ENCODE results near the gene MAGI1. TPM values are rescaled to one million over a fixed set of nuclear protein-coding genes. Genes with fewer than 3 reads are reported as not detected.
"Not testable (repeated sequence)": the region's sequence is repeated elsewhere in the genome, so short reads cannot be mapped to it uniquely, and the experiment has no call there.

MAGI1 gene
- total and polyA plus RNA-seq, 2 donors (not counting 1 experiment from before 2014, with no cell fraction given) = 0.10 to 0.22 TPM

GRCh38 chr3:66028457-66028856 lies 10.3 kb downstream of the MAGI1 start:
- Histone ChIP-seq H4K20me1 (ENCODE audit: control insufficient read depth, insufficient read depth, low read length, poor library complexity, severe bottlenecking) (no peaks in the 10 kb centered on the region), H3K9me3 (ENCODE audit: control extremely low read depth in 1 of 3, control insufficient read depth in 2 of 3, insufficient read depth in 1 of 3, low read length in 2 of 3) (peaks cover 0 to 7% (median 0%) of the 10 kb centered on the region in 3 donors), H3K4me2 (replicated peaks; ENCODE audit: low read depth, low read length, poor library complexity, severe bottlenecking) (no peak overlapping the region), H3K79me2 (ENCODE audit: control insufficient read depth, insufficient read depth, low read length) (no peaks in the 10 kb centered on the region), H3K4me1 (ENCODE audit: control insufficient read depth in 2 of 2, insufficient read depth in 2 of 2, low read length in 2 of 2) (no peaks in the 10 kb centered on the region), H3K27me3 (replicated peaks in 1 of 4; ENCODE audit: control extremely low read depth in 1 of 4, control insufficient read depth in 3 of 4, insufficient read depth in 4 of 4, low read length in 3 of 4) (no peaks in the 10 kb centered on the region), H2AFZ (ENCODE audit: insufficient read depth, low read depth, low read length, poor library complexity, severe bottlenecking) (no peak overlapping the region), H3K9ac (ENCODE audit: low read length) (no peak overlapping the region), H3K4me3 (ENCODE audit: control extremely low read depth in 1 of 5, extremely low read depth in 1 of 5, insufficient read depth in 1 of 5, low read depth in 2 of 5, low read length in 4 of 5) (no peak overlapping the region), H3K36me3 (replicated peaks in 1 of 2; ENCODE audit: control extremely low read depth in 1 of 2, control insufficient read depth in 1 of 2, extremely low read depth in 1 of 2, insufficient read depth in 2 of 2, low read length in 1 of 2) (no peaks in the 10 kb centered on the region), H3K27ac (ENCODE audit: low read length in 2 of 2) (no peak overlapping the region)
- ChIA-PET POLR2A (no interaction called here), CTCF (no interaction called here)
- H3K4me3 Mint-ChIP-seq = no peak overlapping the region
- intact Hi-C loops (cut with micrococcal nuclease) = no loop called here
- ATAC-seq (ENCODE audit: low read depth) = no peak
- 96% methylated on average over 11 of the region's 12 CpGs for WGBS (ENCODE audit: insufficient coverage)
- DNase-seq = no peak
- H3K27me3 Mint-ChIP-seq = no peaks in the 10 kb centered on the region
- no peaks in the 10 kb centered on the region for H3K4me1 Mint-ChIP-seq
- no peak overlapping the region for H3K27ac Mint-ChIP-seq
- TF ChIP-seq EZH2 (IDR thresholded peaks at IDR 0.05; ENCODE audit: borderline replicate concordance, insufficient read depth, low read depth, low read length, poor library complexity, severe bottlenecking) (no peak), CTCF (IDR thresholded peaks at IDR 0.05) (no peak)
- H3K9me3 Mint-ChIP-seq (ENCODE audit: insufficient read depth) = no peaks in the 10 kb centered on the region

- H3K4me3 ChIP-seq (ENCODE audit: control extremely low read depth in 1 of 5, extremely low read depth in 1 of 5, insufficient read depth in 1 of 5, low read depth in 2 of 5, low read length in 4 of 5); H3K9me3 Mint-ChIP-seq (ENCODE audit: insufficient read depth); ATAC-seq (ENCODE audit: low read depth); H3K4me3 Mint-ChIP-seq; H4K20me1 ChIP-seq (ENCODE audit: control insufficient read depth, insufficient read depth, low read length, poor library complexity, severe bottlenecking); DNase-seq; H3K4me2 ChIP-seq (replicated peaks; ENCODE audit: low read depth, low read length, poor library complexity, severe bottlenecking); POLR2A ChIA-PET; intact Hi-C loops (cut with micrococcal nuclease); H3K36me3 ChIP-seq (replicated peaks in 1 of 2; ENCODE audit: control extremely low read depth in 1 of 2, control insufficient read depth in 1 of 2, extremely low read depth in 1 of 2, insufficient read depth in 2 of 2, low read length in 1 of 2); CTCF ChIA-PET; H3K9me3 ChIP-seq (ENCODE audit: control extremely low read depth in 1 of 3, control insufficient read depth in 2 of 3, insufficient read depth in 1 of 3, low read length in 2 of 3); H3K9ac ChIP-seq (ENCODE audit: low read length); H3K27me3 Mint-ChIP-seq; H3K79me2 ChIP-seq (ENCODE audit: control insufficient read depth, insufficient read depth, low read length); H3K27ac ChIP-seq (ENCODE audit: low read length in 2 of 2); H3K27me3 ChIP-seq (replicated peaks in 1 of 4; ENCODE audit: control extremely low read depth in 1 of 4, control insufficient read depth in 3 of 4, insufficient read depth in 4 of 4, low read length in 3 of 4); H3K27ac Mint-ChIP-seq; H2AFZ ChIP-seq (ENCODE audit: insufficient read depth, low read depth, low read length, poor library complexity, severe bottlenecking); H3K4me1 Mint-ChIP-seq; H3K4me1 ChIP-seq (ENCODE audit: control insufficient read depth in 2 of 2, insufficient read depth in 2 of 2, low read length in 2 of 2): not testable (repeated sequence)
- WGBS (ENCODE audit: insufficient coverage) = 100% methylated on average over 4 of the region's 8 CpGs
Observed at GRCh38 chr3:66027099-66027498, 11.6 kb downstream of the MAGI1 start.
